GM21526 (cell line): Measurements from ENCODE around the gene SH2D5.
"Not testable (repeated sequence)": the region's sequence is repeated elsewhere in the genome, so short reads cannot be mapped to it uniquely, and the experiment has no call there.

Experiments
- ATAC-seq: cut with Tn5 transposase; IDR thresholded peaks from one replicate; pipeline ENCODE4 v1.9.1; 2021; ENCODE audit warnings: moderate library complexity; ENCODE audit not compliant: unreplicated experiment, low FRiP score

SH2D5 gene

GRCh38 chr1:20729155-20729931 is 3.2 kb downstream of the SH2D5 start:
- ATAC-seq: no peak

GRCh38 chr1:20728371-20729154 is 3.9 kb downstream of the SH2D5 start:
- ATAC-seq: no peak

GRCh38 chr1:20727746-20728316 is 4.7 kb downstream of the SH2D5 start:
- no peak for ATAC-seq

DNA sequence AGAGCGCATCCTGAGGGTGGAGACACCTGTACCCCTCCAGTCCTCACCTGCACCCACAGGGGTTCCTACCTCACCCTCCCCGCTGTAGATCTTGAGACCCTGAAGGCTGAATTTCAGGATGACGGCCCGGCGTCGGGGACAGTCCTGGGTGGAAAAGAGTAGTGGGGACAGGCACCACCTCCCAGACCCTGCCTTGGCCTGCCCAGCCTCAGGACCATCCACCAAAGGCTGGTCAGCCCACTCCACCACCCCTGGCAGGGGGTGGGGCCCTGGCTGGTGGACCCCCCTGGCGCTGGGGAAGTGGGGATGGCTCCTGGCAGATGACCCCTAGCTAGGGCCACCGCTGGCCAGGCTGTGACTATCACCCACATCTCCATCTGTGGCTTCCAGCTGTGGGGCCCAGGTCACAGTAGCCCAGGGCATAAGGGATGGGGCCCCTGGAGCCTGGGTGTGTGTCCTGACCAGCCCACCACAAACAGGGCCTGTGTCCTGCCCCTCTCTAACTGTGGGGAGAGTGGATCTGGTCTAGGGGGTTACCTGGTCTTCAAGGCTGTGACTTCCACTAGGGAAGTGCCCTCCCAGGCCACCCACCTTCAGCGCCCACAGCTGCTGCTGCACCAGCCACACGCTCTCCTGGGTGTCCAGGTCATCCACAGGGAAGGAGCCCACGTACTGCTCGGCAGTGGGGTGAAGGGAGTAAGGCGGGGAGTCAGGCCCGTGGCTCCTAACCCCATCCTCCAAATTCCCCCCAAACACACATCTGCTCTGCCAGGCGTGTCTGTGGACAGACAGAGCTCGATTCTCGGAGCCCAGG is 5.4 kb downstream of the SH2D5 start:
- no peak for ATAC-seq

- ATAC-seq: no peak
Measured at GRCh38 chr1:20726118-20726911, 6.2 kb downstream of the SH2D5 start.

DNA sequence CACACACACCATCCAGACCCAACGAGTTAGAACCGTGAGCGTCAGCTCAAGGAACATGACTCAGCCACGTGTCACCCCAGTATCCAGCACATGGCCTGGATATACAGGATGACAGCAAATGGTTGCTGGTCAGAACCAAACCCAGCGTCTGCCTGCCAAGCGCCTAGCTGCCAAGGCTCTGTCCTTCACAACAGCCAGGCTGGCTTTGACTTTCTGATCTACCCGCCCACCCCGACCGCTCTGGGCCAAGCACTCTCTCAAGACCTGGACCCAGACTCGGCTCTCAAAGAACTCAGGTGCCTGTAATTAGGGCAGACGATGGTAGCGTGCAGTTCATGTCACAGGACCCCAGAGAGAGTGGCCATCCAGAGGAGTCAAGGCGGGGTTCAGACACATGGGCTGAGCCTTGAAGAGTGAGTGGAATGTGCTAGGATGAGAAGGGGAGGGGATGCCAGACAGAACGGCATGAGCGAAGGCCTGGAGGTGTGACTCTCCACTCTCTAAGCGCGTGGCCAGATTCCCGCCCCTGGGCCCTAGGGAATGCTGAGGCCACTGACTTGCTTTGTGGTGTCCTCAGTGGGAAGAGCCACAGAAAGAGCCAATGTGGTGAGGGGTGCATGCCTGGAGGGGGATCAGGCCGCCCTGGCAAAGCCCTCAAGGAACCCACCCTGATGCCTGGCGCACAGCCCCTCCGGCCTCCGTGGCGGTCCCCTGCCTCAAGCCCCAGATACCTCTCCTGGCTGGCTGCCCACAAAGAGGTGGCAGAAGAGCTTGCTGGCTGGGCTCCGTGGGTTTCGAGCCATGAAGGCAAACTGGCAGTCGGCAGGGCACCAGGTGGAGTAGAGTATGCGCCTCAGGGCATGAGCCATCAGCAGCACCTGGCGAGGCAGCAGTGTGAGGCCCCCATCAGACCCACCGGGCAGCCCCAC is 7.0 kb downstream of the SH2D5 start:
- ATAC-seq: no peak

DNA sequence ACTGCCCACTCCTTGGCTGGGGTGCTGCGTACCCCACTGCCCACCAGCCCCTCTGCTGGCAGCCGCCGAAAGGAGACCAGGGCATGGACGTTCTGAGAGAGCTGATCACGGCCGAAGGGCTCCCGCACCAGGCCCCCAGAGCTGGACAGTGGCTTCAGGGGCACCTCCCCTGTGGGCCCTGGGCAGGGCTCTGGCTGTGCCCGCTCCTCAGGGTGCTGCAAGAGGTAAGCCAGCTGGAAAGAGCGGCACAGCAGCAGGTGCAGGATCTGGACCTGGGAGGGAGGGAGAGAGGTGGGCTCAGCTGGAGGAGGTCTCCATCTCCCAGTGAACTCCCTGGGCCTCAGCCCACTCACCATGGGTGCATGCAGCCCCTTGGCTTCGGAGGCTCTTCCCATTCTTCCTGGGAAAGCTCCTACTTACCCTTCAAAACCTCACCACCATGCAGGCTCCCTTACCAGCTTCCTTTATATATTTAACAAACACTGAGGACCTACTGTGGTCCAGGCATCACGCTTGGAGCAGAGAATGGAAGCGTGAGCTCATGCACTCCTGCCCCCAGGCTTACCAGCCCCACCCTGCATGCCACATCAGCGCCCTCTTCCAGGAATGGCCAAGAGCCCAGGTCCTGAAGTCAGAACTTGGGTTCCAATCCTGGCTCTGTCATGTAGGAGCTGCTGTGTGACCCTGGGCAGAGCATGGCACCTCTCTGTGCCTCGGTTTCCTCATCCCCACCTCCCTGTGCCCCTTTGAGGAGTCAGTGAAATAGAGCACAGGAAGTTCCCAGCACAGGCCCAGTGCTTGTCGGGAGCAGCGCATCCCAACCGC is 7.9 kb downstream of the SH2D5 start:
- ATAC-seq: no peak

- ATAC-seq: no peak
Measured at GRCh38 chr1:20723537-20724363, 8.8 kb downstream of the SH2D5 start.

- no peak for ATAC-seq
Measured at GRCh38 chr1:20723159-20723536, 9.4 kb downstream of the SH2D5 start.

- ATAC-seq: no peak
Measured at GRCh38 chr1:20721117-20722061, 11.1 kb downstream of the SH2D5 start.

- no peak for ATAC-seq
Measured at GRCh38 chr1:20720631-20721091, 11.8 kb downstream of the SH2D5 start.

GRCh38 chr1:20719871-20720620 is 12.5 kb downstream of the SH2D5 start:
- ATAC-seq: no peak

- ATAC-seq: no peak
Measured at GRCh38 chr1:20719261-20719660, 13.2 kb downstream of the SH2D5 start.

DNA sequence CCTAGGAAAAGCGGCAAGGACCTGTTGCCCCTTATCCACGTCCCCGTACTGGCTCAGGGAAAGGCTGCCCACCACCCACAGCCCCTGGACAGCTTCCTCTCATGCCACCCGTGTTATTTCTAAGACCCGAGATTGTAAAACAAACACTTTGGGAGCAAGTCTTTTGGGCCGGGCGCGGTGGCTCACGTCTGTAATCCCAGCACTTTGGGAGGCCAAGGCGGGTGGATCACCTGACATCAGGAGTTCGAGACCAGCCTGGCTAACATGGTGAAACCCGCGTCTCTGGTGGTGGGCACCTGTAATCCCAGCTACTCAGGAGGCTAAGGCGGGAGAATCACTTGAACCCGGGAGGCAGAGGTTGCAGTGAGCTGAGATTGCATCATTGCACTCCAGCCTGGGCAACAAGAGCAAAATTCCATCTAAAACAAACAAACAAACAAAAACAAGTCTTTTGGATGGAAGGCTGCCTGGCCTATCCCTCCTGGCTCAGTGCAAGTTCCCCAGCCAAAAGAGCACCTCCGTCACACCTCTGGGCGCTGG is 14.1 kb downstream of the SH2D5 start:
- ATAC-seq: not testable (repeated sequence)
